ENCODE results near the gene ZNF384. TPM values are rescaled to one million over a fixed set of nuclear protein-coding genes. Genes with fewer than 3 reads are reported as not detected.

ZNF384 gene
- total RNA-seq, 1 donor from 2014 or later, result 19.7 TPM

GRCh38 chr12:6620137-6620884 lies 68.9 kb downstream of the ZNF384 start:
- DNase-seq, result peak; percentile 80

GRCh38 chr12:6618483-6619225 lies 70.5 kb downstream of the ZNF384 start:
- no peak for DNase-seq

Small RNA genes lying within 50 kb of the gene (small RNA-seq; reads per million reads assigned to genes)
- gene RNU6-781P (ENCODE audit: low replicate concordance), result not detected

Other genes starting within 250 kb of the ZNF384 start
- gene CD27, start 244.4 kb downstream of the ZNF384 start, total RNA-seq, result 0.31 TPM
- 11.7 TPM for gene TAPBPL, start 237.3 kb downstream of the ZNF384 start, total RNA-seq
- 2.5 TPM for gene VAMP1, start 218.7 kb downstream of the ZNF384 start, total RNA-seq
- 55.2 TPM for gene MRPL51, start 196.1 kb downstream of the ZNF384 start, total RNA-seq
- 35.3 TPM for gene NCAPD2, start 195.3 kb downstream of the ZNF384 start, total RNA-seq
- 6,380 TPM for gene GAPDH, start 154.9 kb downstream of the ZNF384 start, total RNA-seq
- gene IFFO1, start 133.3 kb downstream of the ZNF384 start, total RNA-seq, result 19.0 TPM
- 11.2 TPM for gene NOP2, start 121.1 kb downstream of the ZNF384 start, total RNA-seq
- 211 TPM for gene CHD4, start 82.0 kb downstream of the ZNF384 start, total RNA-seq
- 2.6 TPM for gene LPAR5, start 53.4 kb downstream of the ZNF384 start, total RNA-seq
- gene ACRBP, start 41.9 kb downstream of the ZNF384 start, total RNA-seq, result 1.5 TPM
- gene ING4, start 26.3 kb downstream of the ZNF384 start, total RNA-seq, result 46.2 TPM
- gene PIANP, start 11.4 kb upstream of the ZNF384 start, total RNA-seq, result 1.6 TPM
- gene COPS7A, start 34.7 kb upstream of the ZNF384 start, total RNA-seq, result 41.5 TPM
- 103 TPM for gene MLF2, start 63.8 kb upstream of the ZNF384 start, total RNA-seq
- gene PTMS, start 77.0 kb upstream of the ZNF384 start, total RNA-seq, result 102 TPM
- gene LAG3, start 83.1 kb upstream of the ZNF384 start, total RNA-seq, result not detected
- 3.7 TPM for gene CD4, start 100.2 kb upstream of the ZNF384 start, total RNA-seq
- gene GPR162, start 132.4 kb upstream of the ZNF384 start, total RNA-seq, result 13.1 TPM
- 45.5 TPM for gene P3H3, start 139.0 kb upstream of the ZNF384 start, total RNA-seq
- gene GNB3, start 151.6 kb upstream of the ZNF384 start, total RNA-seq, result 5.8 TPM
- 5.9 TPM for gene CDCA3, start 161.9 kb upstream of the ZNF384 start, total RNA-seq
- 67.0 TPM for gene USP5, start 162.8 kb upstream of the ZNF384 start, total RNA-seq
- 1,153 TPM for gene TPI1, start 178.2 kb upstream of the ZNF384 start, total RNA-seq
- 3.8 TPM for gene SPSB2, start 183.9 kb upstream of the ZNF384 start, total RNA-seq
- 5.9 TPM for gene LRRC23, start 215.4 kb upstream of the ZNF384 start, total RNA-seq
- 5.5 TPM for gene ENO2, start 225.2 kb upstream of the ZNF384 start, total RNA-seq
- 34.3 TPM for gene ATN1, start 238.6 kb upstream of the ZNF384 start, total RNA-seq

Data from tongue (tissue), 3 donors.